Right cardiac atrium (tissue), 5 donors: ENCODE results near the gene SWSAP1. TPM values are rescaled to one million over a fixed set of nuclear protein-coding genes. Genes with fewer than 3 reads are reported as not detected.
"Not testable (repeated sequence)": the region's sequence is repeated elsewhere in the genome, so short reads cannot be mapped to it uniquely, and the experiment has no call there.

Experiments
- ATAC-seq, 2 donors: fragments of 200-7000 bp; cut with Tn5 transposase; one replicate each; pipeline versions ENCODE4 v1.8.0 to v1.9.1; 2020; ENCODE audit warnings: moderate library complexity in 2 of 2, mild to moderate bottlenecking in 1 of 2
- DNase-seq, 3 donors: peaks; one replicate each; pipeline ENCODE4 v3.0.0-alpha.2; 2020
- H3K27ac ChIP-seq: one replicate; pipeline ENCODE4 v1.5.1; 2013; ENCODE audit warnings: mild to moderate bottlenecking, low read length, control low read depth, moderate library complexity
- H3K27me3 ChIP-seq: one replicate; pipeline ENCODE4 v1.6.1; 2013; ENCODE audit not compliant: control insufficient read depth, insufficient read depth
- H3K4me1 ChIP-seq: one replicate; pipeline ENCODE4 v1.6.1; 2013; ENCODE audit warnings: low read length; ENCODE audit not compliant: control insufficient read depth, insufficient read depth
- H3K4me3 ChIP-seq: one replicate; pipeline ENCODE4 v1.5.1; 2013; ENCODE audit warnings: low read length, control low read depth
- H3K9me3 ChIP-seq: one replicate; pipeline ENCODE4 v1.6.1; 2013; ENCODE audit warnings: low read length; ENCODE audit not compliant: control insufficient read depth
- WGBS: extraction: QIAGEN DNeasy Blood & Tissue Kit; methylation state at CpG from one replicate; pipeline ENCODE4 v1.1.7; 2013; 5-methylcytosine and 5-hydroxymethylcytosine counted together
- intact Hi-C, 4 donors: fragments of 100-400 bp; cut with DNase I; formaldehyde crosslinking; loops; one replicate each; pipeline versions ENCODE4 v1.11.0 to v1.14.0; 2022 to 2023
- long read RNA-seq, 4 donors: library from polyadenylated mRNA; unstranded; transcript quantifications; one replicate each; pipeline ENCODE4 v2.0.0, GENCODE V29; 2020 to 2021
- polyA plus RNA-seq: library from polyadenylated mRNA; stranded (reverse); fragments of 200-250 nt; gene quantifications from one replicate; pipeline ENCODE4 v1.2.3, GENCODE V29; 2013
- total RNA-seq, 4 donors: library from RNA; stranded (reverse); fragmentation: NEBNext Ultra II Directional; extraction: Animal tissue kit (Norgen Biotek cat#: 25700); gene quantifications; one replicate each; pipeline ENCODE4 v1.2.1, GENCODE V29; 2021
- donor health status: healthy with polysubstance abuse.
- donor health status: DM: no; HTN: yes; CAD: no.
- donor health status: DM: no; HTN: no; CAD: no.
- donor health status: DM: no; HTN: yes; CAD: no; lungs with severe emphysema.
- donor health status: DM: yes; HTN: yes; CAD: no.

The SWSAP1 gene, protein sequence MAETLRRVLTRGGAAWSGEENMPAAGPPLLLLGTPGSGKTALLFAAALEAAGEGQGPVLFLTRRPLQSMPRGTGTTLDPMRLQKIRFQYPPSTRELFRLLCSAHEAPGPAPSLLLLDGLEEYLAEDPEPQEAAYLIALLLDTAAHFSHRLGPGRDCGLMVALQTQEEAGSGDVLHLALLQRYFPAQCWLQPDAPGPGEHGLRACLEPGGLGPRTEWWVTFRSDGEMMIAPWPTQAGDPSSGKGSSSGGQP
- 1 to 10 TPM; 1.0 to 1.9 (median 1.3) TPM for total RNA-seq
- polyA plus RNA-seq, result 1.9 TPM
- long read RNA-seq, donor 1, transcript SWSAP1-201 (2 exons, 1,684 nt), result major isoform, 5 of 6 reads
- long read RNA-seq, donor 1, partial matches to known transcripts, result 1 of 6 reads
- long read RNA-seq, donor 1, other reads (novel, unspliced or antisense), result 0 of 6 reads
- long read RNA-seq, donor 2, partial matches to known transcripts, result 0 of 1 reads
- long read RNA-seq, donor 2, other reads (novel, unspliced or antisense), result 0 of 1 reads
- long read RNA-seq, donor 3, partial matches to known transcripts, result 0 of 2 reads
- long read RNA-seq, donor 3, other reads (novel, unspliced or antisense), result 0 of 2 reads
- long read RNA-seq, donor 4, partial matches to known transcripts, result 0 of 2 reads
- long read RNA-seq, donor 4, other reads (novel, unspliced or antisense), result 1 of 2 reads

DNA sequence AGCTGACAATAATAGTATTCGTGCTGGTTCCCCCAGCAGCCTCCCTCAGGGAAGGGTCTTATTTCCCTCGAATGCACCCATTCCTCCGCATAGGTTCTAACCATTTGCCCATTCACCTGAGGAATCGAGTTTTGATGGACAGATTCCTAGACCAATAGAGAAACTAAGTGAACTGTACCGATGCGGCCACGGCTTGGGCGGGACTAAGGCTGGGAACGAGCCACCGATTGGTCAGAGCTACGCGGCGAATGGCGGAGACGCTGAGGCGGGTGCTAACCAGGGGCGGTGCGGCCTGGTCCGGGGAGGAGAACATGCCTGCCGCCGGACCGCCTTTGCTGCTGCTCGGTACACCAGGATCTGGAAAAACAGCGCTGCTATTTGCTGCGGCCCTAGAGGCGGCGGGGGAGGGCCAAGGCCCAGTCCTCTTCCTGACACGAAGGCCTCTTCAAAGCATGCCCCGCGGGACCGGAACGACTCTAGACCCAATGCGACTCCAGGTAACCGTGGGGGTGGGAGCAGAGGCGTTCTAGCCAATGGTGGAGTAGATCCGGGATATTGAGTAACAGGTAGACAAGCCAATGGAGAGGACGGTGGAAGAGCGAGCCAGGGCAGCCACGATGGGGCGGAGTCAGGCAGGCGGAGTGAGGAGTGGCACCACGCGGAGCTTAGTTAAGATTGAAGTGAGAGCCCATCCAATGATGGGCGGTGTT, at the start of gene SWSAP1:
SWSAP1 (plus strand) TSS at position 234 of the 710 bp plus-strand sequence; CDS start at position 249, 15 bp downstream.
- Histone ChIP-seq H3K9me3 (no peaks in the 10 kb centered on the region), H3K27ac (peak within 1 kb of the TSS; percentile 99), H3K4me1 (peaks cover 11% of the 10 kb centered on the region), H3K4me3 (peak within 1 kb of the TSS; percentile 74), H3K27me3 (no peaks in the 10 kb centered on the region)
- DNase-seq, result peak; percentile 98 to 99 (median 99)
- under 1% methylated on average over 44 of the region's 44 CpGs for WGBS
- intact Hi-C loops, result no loop called here
- peak; percentile 97 to 98 for ATAC-seq

DNA sequence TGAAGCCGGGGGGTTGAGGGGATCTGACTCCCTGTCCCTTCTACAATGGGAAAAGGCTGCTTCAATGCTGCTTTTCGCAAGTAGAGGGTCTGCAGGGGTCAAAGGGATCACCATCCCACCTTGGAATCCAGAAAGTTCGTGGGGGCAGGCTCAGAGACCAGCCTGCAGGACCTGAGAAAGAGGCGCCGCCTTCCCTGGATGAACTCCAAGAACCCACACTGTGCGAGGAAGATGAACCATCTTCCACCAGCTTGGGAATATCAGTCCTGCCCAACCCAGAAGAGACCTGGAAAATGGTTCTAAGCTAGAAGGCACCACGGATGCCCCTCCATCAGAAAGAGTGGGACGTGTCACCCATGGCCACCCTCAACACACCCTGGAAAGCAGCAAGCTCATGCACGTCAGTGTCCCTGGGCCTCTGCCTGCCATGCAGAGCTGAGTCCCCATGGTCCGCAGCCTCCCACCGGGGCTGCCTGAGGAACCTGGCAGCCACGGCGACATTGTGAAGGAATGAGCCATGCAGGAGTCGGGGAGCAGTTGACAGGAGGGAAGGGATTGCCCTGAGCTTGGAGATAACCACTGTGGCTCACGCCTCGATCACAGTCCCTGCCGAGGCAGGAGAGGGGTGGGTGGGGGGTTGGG, 49.6 kb upstream of the SWSAP1 start:
- DNase-seq (peak in 2 of 3 donors; percentile 50 to 65), ATAC-seq (peak; percentile 3 to 21)
- 68% methylated on average over 17 of the region's 17 CpGs for WGBS
- peak overlapping the region; percentile 0 for H3K27ac ChIP-seq
- H3K4me1 ChIP-seq, result peaks cover 3% of the 10 kb centered on the region
- no peak overlapping the region for H3K4me3 ChIP-seq
- intact Hi-C loops, result no loop called here
- no peaks in the 10 kb centered on the region for H3K9me3 ChIP-seq
- no peaks in the 10 kb centered on the region for H3K27me3 ChIP-seq

DNA sequence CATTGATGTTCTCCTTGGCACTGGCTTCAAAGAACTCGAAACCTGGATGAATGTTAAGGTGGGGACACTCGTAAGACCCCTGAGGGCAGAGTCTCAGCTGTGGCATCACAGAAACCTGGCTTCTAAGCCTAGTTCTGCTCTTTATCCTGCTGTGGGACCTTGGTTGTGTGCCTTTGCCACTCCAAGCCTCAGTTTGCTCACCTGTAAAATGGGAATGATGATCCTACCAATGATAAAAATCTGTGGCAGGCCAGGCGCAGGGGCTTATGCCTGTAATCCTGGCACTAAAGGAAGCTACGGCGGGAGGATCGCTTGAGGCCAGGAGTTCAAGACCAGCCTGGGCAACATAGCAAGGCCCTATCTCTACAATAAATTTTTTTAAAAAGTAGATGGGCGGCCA, 48.9 kb upstream of the SWSAP1 start:
- Histone ChIP-seq H3K27ac (no peak overlapping the region), H3K9me3 (no peaks in the 10 kb centered on the region), H3K4me3 (no peak overlapping the region), H3K4me1 (peaks cover 3% of the 10 kb centered on the region), H3K27me3 (no peaks in the 10 kb centered on the region)
- ATAC-seq, result no peak
- peak in 1 of 3 donors; percentile 7 for DNase-seq
- intact Hi-C loops, result no loop called here
- WGBS, result 93% methylated on average over 7 of the region's 7 CpGs

DNA sequence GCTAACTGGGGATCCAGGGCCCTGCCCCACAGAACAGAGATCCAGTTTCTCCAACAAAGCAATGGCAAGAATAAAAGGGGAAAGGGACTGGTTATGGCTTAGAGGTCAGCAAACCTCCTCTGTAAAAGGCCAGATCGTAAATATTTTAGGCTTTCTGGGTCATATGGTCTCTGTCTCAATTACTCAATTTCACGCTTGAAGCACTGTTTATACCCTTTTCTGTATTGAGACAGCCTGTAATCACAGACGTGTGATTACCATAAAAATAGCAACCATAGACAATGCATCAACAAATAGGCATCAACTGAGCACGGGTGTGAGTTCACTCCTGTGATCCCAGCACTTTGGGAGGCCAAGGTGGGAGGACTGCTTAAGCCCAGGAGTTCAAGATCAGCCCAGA, 44.3 kb upstream of the SWSAP1 start:
- no peak overlapping the region for H3K4me3 ChIP-seq
- WGBS, result 82% methylated on average over 4 of the region's 4 CpGs
- intact Hi-C loops, result no loop called here
- ATAC-seq (no peak), DNase-seq (peak in 1 of 3 donors; percentile 5)
- H3K4me1 ChIP-seq, result no peaks in the 10 kb centered on the region
- H3K9me3 ChIP-seq, result no peaks in the 10 kb centered on the region
- H3K27me3 ChIP-seq, result no peaks in the 10 kb centered on the region
- no peak overlapping the region for H3K27ac ChIP-seq

DNA sequence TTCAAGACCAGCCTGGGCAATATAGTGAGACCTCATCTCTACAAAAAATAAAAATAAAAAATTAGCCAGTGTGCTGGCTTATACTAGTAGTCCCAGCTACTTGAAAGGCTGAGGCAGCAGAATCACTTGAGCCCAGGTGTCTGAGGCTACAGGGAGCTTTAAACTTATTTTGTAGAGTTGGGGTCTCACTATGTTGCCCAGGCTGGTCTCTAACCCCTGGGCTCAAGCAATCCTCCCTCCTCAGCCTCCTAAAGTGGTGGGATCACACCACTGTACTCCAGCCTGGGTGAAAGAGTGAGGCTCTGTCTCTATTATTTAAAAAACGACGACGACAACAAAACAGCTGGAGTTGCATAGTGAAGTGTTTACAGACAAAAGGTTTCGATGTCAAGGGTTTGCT, 43.0 kb upstream of the SWSAP1 start:
- no peaks in the 10 kb centered on the region for H3K9me3 ChIP-seq
- intact Hi-C loops, result no loop called here

DNA sequence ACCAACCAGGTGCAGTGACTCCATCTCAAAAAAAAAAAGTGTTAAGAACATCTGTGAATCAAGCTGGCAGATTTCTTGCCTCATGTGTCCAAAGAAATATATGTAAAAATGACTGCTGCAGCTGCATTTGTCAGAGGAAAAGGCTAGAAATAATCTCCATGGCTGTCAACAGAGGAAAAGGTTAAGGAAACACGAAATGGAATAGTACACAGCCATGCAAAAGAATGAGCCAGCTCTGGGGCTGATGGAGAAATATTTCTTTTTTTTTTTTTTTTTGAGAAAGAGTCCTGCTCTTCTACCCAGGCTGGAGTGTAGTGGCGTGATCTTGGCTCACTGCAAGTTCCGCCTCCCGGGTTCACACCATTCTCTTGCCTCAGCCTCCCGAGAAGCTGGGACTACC, 41.6 kb upstream of the SWSAP1 start:
- H3K27me3 ChIP-seq, result no peaks in the 10 kb centered on the region
- no peak for DNase-seq
- WGBS, result 96% methylated on average over 5 of the region's 5 CpGs
- intact Hi-C loops, result no loop called here
- no peak for ATAC-seq
- H3K4me1 ChIP-seq, result no peaks in the 10 kb centered on the region
- H3K4me3 ChIP-seq, result no peak overlapping the region
- H3K9me3 ChIP-seq, result no peaks in the 10 kb centered on the region
- no peak overlapping the region for H3K27ac ChIP-seq

More for the DNA sequence above, 43.0 kb upstream of the SWSAP1 start:
- DNase-seq (peak in 1 of 3 donors; percentile 4), ATAC-seq (no peak)
- no peaks in the 10 kb centered on the region for H3K4me1 ChIP-seq
- no peak overlapping the region for H3K27ac ChIP-seq
- H3K4me3 ChIP-seq, result no peak overlapping the region
- 88% methylated on average over 4 of the region's 4 CpGs for whole genome bisulfite sequencing
- H3K27me3 ChIP-seq, result no peaks in the 10 kb centered on the region

DNA sequence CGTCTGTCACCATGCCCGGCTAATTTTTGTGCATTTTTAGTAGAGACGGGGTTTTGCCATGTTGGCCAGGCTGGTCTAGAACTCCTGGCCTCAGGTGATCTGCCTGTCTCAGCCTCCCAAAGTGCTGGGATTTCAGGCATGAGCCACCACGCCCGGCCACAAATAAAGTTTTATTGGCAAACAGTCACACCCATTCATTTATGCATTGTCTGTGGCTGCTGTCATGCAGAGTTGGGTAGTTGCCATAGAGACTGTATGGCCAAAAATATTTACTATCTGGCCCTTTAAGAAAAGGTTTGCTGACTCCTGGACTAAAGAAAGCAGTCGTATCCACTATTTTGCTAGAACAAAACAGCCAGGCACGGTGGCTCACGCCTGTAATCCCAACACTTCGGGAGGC, 40.6 kb upstream of the SWSAP1 start:
- peak in 1 of 3 donors; percentile 19 for DNase-seq
- H3K4me1 ChIP-seq, intact Hi-C loops, H3K27me3 ChIP-seq, H3K9me3 ChIP-seq, H3K27ac ChIP-seq, H3K4me3 ChIP-seq, ATAC-seq: not testable (repeated sequence)
- 88% methylated on average over 9 of the region's 9 CpGs for WGBS

DNA sequence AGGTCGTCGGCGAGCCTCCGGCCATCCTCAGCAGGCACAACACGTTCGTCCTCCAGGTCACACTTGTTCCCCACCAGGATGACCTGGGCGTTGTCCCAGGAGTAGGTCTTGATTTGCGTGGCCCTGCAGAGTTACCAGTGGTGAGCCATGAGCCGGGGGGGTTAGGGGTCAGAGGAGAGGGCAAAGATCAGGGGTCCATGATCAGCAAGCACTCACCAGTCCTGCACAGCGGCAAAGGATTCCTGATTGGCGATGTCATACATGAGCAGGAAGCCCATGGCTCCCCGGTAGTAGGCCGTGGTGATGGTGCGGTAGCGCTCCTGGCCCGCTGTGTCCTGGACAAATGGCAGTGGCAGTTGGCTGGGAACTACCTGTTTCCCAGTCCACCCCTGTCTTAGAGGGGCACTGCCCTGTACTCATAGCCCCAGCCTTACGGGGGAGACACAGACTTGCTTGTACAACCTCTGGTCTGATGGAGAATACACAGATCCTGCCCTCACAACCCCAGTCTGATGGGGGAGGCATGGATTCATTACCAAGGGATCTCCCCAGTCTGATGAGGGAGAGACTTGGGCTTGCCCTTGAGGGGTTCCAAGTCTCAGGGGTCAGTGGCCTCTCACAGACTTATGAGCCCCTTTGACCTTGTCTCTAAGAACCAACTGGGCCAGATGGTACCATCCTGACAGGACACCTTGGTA, 38.9 kb upstream of the SWSAP1 start:
- intact Hi-C loops, result loop anchor here in 1 of 4 donors (5.0 kb wide), 1 partner anchor 38 kb away; the partner anchor contains the start of gene TSPAN16
- Histone ChIP-seq H3K4me3 (no peak overlapping the region), H3K4me1 (peaks cover 4% of the 10 kb centered on the region), H3K27me3 (no peaks in the 10 kb centered on the region), H3K9me3 (no peaks in the 10 kb centered on the region), H3K27ac (no peak overlapping the region)
- DNase-seq (peak in 2 of 3 donors; percentile 25 to 35), ATAC-seq (no peak)
- WGBS, result 96% methylated on average over 17 of the region's 17 CpGs

DNA sequence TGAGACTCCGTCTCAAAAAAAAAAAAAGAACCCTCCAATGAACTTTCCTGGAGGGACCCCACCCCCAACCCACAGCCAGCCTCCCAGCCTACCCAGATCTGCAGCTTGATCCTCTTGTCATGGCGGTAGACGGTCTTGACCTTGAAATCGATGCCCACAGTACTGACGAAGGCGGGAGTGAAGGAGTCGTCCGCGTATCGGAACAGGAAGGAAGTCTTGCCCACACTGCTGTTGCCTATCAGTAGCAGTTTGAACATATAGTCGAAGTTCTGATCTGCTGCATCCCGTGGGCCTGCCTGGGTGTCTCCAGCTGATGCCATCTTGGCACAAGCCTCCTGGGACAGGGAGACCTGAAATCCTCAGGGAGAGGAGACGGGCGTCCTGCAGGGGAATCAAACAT, 37.4 kb upstream of the SWSAP1 start:
- peak in 2 of 3 donors; percentile 26 to 31 for DNase-seq
- no peaks in the 10 kb centered on the region for H3K9me3 ChIP-seq
- peaks cover 4% of the 10 kb centered on the region for H3K4me1 ChIP-seq
- ATAC-seq, result no peak
- no peaks in the 10 kb centered on the region for H3K27me3 ChIP-seq
- H3K27ac ChIP-seq, result no peak overlapping the region
- H3K4me3 ChIP-seq, result no peak overlapping the region
- intact Hi-C loops, result loop anchor here in 1 of 4 donors (5.0 kb wide), 1 partner anchor 40 kb away; the partner anchor contains the start of gene TSPAN16
- 75% methylated on average over 14 of the region's 14 CpGs for WGBS

DNA sequence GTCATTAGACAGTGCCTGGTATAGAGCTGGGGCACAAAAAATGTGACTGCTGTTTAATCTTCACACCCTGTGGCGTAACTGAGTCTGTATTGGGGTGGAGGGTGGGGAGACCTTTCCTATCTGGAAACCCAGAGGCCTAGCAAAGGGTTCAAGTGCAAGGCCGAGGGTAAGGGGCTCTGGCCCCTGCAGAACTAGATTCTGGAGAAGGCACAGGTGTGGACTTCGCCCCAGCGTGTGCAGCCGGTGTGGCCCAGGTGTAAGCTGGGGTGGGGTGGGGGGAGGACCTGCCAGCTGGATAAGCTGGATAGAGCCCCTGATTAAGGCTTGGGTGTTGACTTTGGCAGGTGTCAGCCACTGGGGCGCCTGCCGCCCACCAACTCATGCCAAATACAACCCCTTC, 36.3 kb upstream of the SWSAP1 start:
- Histone ChIP-seq H3K27ac (no peak overlapping the region), H3K4me1 (peaks cover 4% of the 10 kb centered on the region), H3K27me3 (no peaks in the 10 kb centered on the region), H3K9me3 (no peaks in the 10 kb centered on the region), H3K4me3 (no peak overlapping the region)
- WGBS, result 88% methylated on average over 7 of the region's 7 CpGs
- ATAC-seq (no peak), DNase-seq (peak in 2 of 3 donors; percentile 31 to 52)
- intact Hi-C loops, result loop anchor here in 1 of 4 donors (5.0 kb wide), 1 partner anchor 41 kb away; the partner anchor contains the start of gene TSPAN16
